ENCODE measurements around the gene ZEB1.
"Not testable (repeated sequence)": the region's sequence is repeated elsewhere in the genome, so short reads cannot be mapped to it uniquely, and the experiment has no call there.

The ZEB1 gene

GRCh38 chr10:31404640-31405039, 85.6 kb downstream of the ZEB1 start:
- no peaks in the 10 kb centered on the region for H3K27me3 Mint-ChIP-seq (ENCODE audit: low read depth)
- H3K4me3 Mint-ChIP-seq: no peak overlapping the region
- peaks cover 9% of the 10 kb centered on the region for H3K9me3 Mint-ChIP-seq
- peaks cover 20% of the 10 kb centered on the region for H3K36me3 Mint-ChIP-seq (ENCODE audit: low read depth)
- H3K4me1 Mint-ChIP-seq (ENCODE audit: low read depth): peaks cover 13% of the 10 kb centered on the region
- no peak overlapping the region for H3K27ac Mint-ChIP-seq

- not testable (repeated sequence) for H3K27ac Mint-ChIP-seq; H3K4me3 Mint-ChIP-seq; H3K27me3 Mint-ChIP-seq (ENCODE audit: low read depth)
- Mint-ChIP-seq H3K9me3 (peaks cover 19% of the 10 kb centered on the region), H3K4me1 (ENCODE audit: low read depth) (peaks cover 14% of the 10 kb centered on the region), H3K36me3 (ENCODE audit: low read depth) (peaks cover 24% of the 10 kb centered on the region)
These were observed 86.8 kb downstream of the ZEB1 start for GRCh38 chr10:31405829-31406228.

GRCh38 chr10:31412397-31412796, 93.4 kb downstream of the ZEB1 start:
- H3K27ac Mint-ChIP-seq; H3K4me1 Mint-ChIP-seq (ENCODE audit: low read depth); H3K27me3 Mint-ChIP-seq (ENCODE audit: low read depth); H3K4me3 Mint-ChIP-seq: not testable (repeated sequence)
- Mint-ChIP-seq H3K9me3 (peaks cover 16% of the 10 kb centered on the region), H3K36me3 (ENCODE audit: low read depth) (peaks cover 22% of the 10 kb centered on the region)

GRCh38 chr10:31413325-31413724, 94.3 kb downstream of the ZEB1 start:
- H3K36me3 Mint-ChIP-seq (ENCODE audit: low read depth): peaks cover 24% of the 10 kb centered on the region
- no peaks in the 10 kb centered on the region for H3K27me3 Mint-ChIP-seq (ENCODE audit: low read depth)
- H3K9me3 Mint-ChIP-seq: peaks cover 16% of the 10 kb centered on the region
- H3K4me3 Mint-ChIP-seq: no peak overlapping the region
- H3K27ac Mint-ChIP-seq: no peak overlapping the region
- H3K4me1 Mint-ChIP-seq (ENCODE audit: low read depth): peaks cover 11% of the 10 kb centered on the region

DNA sequence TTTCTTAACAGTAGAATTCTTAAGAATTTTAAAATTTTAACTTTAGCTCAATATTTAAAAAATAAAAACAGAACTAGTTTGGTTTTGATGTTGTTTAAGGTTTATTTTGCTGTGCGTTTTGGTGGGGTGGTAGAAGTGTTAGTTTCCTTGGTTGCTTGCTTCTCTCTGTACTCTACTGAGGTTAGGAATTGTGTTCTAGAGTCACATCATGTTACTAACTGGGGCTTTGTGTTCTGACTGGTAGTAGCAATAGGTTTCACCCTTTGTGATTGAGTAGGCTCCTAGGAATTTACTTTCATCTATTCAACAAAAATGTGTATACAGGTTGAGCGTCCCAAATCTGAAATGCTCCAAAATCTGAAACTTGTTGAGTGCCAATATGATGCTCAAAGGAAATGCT, 99.5 kb downstream of the ZEB1 start:
- peaks cover 11% of the 10 kb centered on the region for H3K36me3 Mint-ChIP-seq (ENCODE audit: low read depth)
- peaks cover 10% of the 10 kb centered on the region for H3K4me1 Mint-ChIP-seq (ENCODE audit: low read depth)
- H3K27ac Mint-ChIP-seq: no peak overlapping the region
- no peak overlapping the region for H3K4me3 Mint-ChIP-seq
- H3K9me3 Mint-ChIP-seq: no peaks in the 10 kb centered on the region
- H3K27me3 Mint-ChIP-seq (ENCODE audit: low read depth): no peaks in the 10 kb centered on the region

GRCh38 chr10:31419394-31420063, 100.5 kb downstream of the ZEB1 start:
- Mint-ChIP-seq H3K4me3 (no peak overlapping the region), H3K27ac (no peak overlapping the region), H3K4me1 (ENCODE audit: low read depth) (peaks cover 10% of the 10 kb centered on the region), H3K36me3 (ENCODE audit: low read depth) (peaks cover 12% of the 10 kb centered on the region), H3K9me3 (no peaks in the 10 kb centered on the region), H3K27me3 (ENCODE audit: low read depth) (no peaks in the 10 kb centered on the region)

DNA sequence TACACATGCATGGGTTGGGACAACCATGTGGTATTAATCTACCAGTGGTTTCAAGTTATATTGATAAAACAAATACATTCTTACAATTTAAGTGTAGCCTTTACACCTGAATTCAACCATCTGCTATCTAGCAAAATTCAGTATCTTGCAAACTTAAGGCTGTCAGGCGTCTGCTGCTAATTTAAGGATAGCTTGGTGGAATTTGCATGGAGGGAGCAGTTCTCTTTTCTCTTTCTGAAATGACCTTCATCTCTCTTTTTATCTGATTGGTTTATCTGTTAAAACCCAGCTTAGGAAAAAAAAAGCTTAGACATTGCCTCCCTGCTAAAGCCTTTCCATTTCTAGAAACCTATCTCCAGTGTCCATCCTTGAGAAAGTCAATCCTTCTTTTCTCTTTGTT, 102.3 kb downstream of the ZEB1 start:
- no peaks in the 10 kb centered on the region for H3K9me3 Mint-ChIP-seq
- peaks cover 10% of the 10 kb centered on the region for H3K4me1 Mint-ChIP-seq (ENCODE audit: low read depth)
- no peak overlapping the region for H3K27ac Mint-ChIP-seq
- H3K36me3 Mint-ChIP-seq (ENCODE audit: low read depth): peaks cover 11% of the 10 kb centered on the region
- no peaks in the 10 kb centered on the region for H3K27me3 Mint-ChIP-seq (ENCODE audit: low read depth)
- H3K4me3 Mint-ChIP-seq: no peak overlapping the region

GRCh38 chr10:31422634-31423033, 103.6 kb downstream of the ZEB1 start:
- H3K4me1 Mint-ChIP-seq (ENCODE audit: low read depth): peaks cover 7% of the 10 kb centered on the region

DNA sequence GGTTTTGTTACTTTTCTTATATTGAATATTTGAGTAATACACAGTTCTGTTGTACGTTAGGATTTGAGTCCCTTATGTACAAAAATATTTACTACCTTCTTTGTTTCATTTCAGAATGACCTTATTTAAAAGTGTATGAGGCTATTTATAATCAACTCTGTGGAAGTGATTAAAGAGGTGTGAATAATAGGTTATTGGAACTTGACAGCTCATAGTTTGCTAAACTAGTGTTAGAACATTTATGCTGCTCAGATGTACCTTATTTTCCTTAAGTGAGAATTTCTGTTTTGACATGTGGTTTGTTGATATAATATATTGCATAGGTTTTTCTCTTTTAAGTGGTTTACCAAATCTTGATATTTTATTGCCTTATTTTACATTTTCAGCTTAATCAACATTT, 105.5 kb downstream of the ZEB1 start:
- Mint-ChIP-seq H3K36me3 (ENCODE audit: low read depth) (peaks cover 14% of the 10 kb centered on the region), H3K9me3 (peaks cover 6% of the 10 kb centered on the region), H3K4me3 (no peak overlapping the region), H3K27me3 (ENCODE audit: low read depth) (no peaks in the 10 kb centered on the region), H3K4me1 (ENCODE audit: low read depth) (peaks cover 16% of the 10 kb centered on the region), H3K27ac (no peak overlapping the region)

More at GRCh38 chr10:31422634-31423033, 103.6 kb downstream of the ZEB1 start:
- Mint-ChIP-seq H3K4me3 (no peak overlapping the region), H3K36me3 (ENCODE audit: low read depth) (peaks cover 11% of the 10 kb centered on the region), H3K27ac (no peak overlapping the region), H3K27me3 (ENCODE audit: low read depth) (no peaks in the 10 kb centered on the region), H3K9me3 (no peaks in the 10 kb centered on the region)

- Mint-ChIP-seq H3K27ac (no peak overlapping the region), H3K9me3 (peaks cover 6% of the 10 kb centered on the region), H3K4me1 (ENCODE audit: low read depth) (peaks cover 16% of the 10 kb centered on the region), H3K4me3 (no peak overlapping the region), H3K27me3 (ENCODE audit: low read depth) (no peaks in the 10 kb centered on the region), H3K36me3 (ENCODE audit: low read depth) (peaks cover 14% of the 10 kb centered on the region)
These were observed 107.4 kb downstream of the ZEB1 start for GRCh38 chr10:31426401-31426800.

- not testable (repeated sequence) for H3K4me3 Mint-ChIP-seq; H3K9me3 Mint-ChIP-seq; H3K27me3 Mint-ChIP-seq (ENCODE audit: low read depth); H3K27ac Mint-ChIP-seq
- H3K4me1 Mint-ChIP-seq (ENCODE audit: low read depth): peaks cover 12% of the 10 kb centered on the region
- peaks cover 11% of the 10 kb centered on the region for H3K36me3 Mint-ChIP-seq (ENCODE audit: low read depth)
These were observed 108.3 kb downstream of the ZEB1 start for GRCh38 chr10:31427334-31427733.

DNA sequence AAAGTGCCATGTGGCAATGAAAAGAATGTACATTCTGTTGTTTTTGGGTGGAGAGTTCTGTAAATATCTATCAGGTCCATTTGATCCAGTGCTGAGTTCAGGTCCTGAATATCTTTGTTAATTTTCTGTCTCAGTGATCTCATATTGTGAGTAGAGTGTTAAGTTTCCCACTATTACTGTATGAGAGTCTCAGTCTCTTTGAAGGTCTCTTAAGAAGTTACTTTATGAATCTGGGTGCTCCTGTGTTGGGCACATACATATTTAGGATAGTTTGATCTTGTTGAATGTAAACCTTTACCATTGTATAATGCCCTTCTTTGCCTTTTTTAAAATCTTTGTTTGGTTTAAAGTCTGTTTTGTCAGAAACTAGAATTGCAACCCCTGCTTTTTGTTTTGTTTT, 109.5 kb downstream of the ZEB1 start:
- H3K9me3 Mint-ChIP-seq; H3K4me3 Mint-ChIP-seq; H3K27ac Mint-ChIP-seq; H3K27me3 Mint-ChIP-seq (ENCODE audit: low read depth): not testable (repeated sequence)
- H3K4me1 Mint-ChIP-seq (ENCODE audit: low read depth): peaks cover 12% of the 10 kb centered on the region
- peaks cover 11% of the 10 kb centered on the region for H3K36me3 Mint-ChIP-seq (ENCODE audit: low read depth)

DNA sequence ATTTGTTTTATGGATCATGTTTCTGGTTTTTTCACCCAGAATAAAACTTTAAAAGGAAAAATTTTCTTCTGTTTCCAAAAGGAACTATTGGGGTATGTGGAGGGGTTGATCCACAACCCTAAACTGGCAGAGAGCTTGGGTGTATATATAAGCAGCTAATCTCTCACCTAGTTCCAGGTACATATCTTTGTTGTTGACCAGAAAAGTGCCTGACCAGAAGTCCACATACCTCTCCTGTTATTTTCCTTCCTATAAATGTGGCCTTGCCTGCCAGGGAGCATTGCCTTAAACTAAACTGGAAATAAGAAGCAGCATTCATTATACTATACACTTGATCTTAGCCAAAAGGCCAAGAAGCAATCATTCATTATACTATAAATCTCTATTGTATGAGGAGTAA, 112.0 kb downstream of the ZEB1 start:
- H3K36me3 Mint-ChIP-seq (ENCODE audit: low read depth): peaks cover 15% of the 10 kb centered on the region
- H3K4me1 Mint-ChIP-seq (ENCODE audit: low read depth): peaks cover 12% of the 10 kb centered on the region
- H3K9me3 Mint-ChIP-seq: peaks cover 18% of the 10 kb centered on the region
- H3K27ac Mint-ChIP-seq: no peak overlapping the region
- H3K27me3 Mint-ChIP-seq (ENCODE audit: low read depth): no peaks in the 10 kb centered on the region
- no peak overlapping the region for H3K4me3 Mint-ChIP-seq

GRCh38 chr10:31437959-31438358, 118.9 kb downstream of the ZEB1 start:
- H3K9me3 Mint-ChIP-seq: peaks cover 34% of the 10 kb centered on the region
- H3K36me3 Mint-ChIP-seq (ENCODE audit: low read depth): peaks cover 26% of the 10 kb centered on the region
- H3K27ac Mint-ChIP-seq: no peak overlapping the region
- H3K27me3 Mint-ChIP-seq (ENCODE audit: low read depth): no peaks in the 10 kb centered on the region
- H3K4me1 Mint-ChIP-seq (ENCODE audit: low read depth): no peaks in the 10 kb centered on the region
- H3K4me3 Mint-ChIP-seq: no peak overlapping the region

DNA sequence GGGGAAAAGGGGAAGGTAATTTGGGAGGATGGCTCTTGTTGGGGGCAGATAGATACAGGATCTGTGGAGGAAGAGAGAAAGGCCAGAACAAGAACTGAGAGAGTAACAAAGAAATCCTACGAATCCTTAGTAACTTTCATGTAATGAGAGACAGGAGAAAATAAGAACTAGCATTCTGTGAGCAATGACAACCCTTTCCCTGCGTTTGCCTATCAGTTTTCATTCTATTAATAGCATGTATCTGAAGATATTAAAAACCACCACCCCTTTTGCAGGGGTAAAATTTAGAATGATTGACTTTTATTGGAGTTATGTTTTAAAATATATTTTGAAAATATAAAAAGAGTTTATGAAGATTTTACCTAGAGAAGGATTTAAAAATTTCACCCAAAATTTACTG, 132.8 kb downstream of the ZEB1 start:
- peaks cover 31% of the 10 kb centered on the region for H3K9me3 Mint-ChIP-seq
- H3K27ac Mint-ChIP-seq: no peak overlapping the region
- no peaks in the 10 kb centered on the region for H3K27me3 Mint-ChIP-seq (ENCODE audit: low read depth)
- H3K36me3 Mint-ChIP-seq (ENCODE audit: low read depth): peaks cover 31% of the 10 kb centered on the region
- no peak overlapping the region for H3K4me3 Mint-ChIP-seq
- H3K4me1 Mint-ChIP-seq (ENCODE audit: low read depth): peaks cover 7% of the 10 kb centered on the region

- no peak overlapping the region for H3K4me3 Mint-ChIP-seq
- H3K36me3 Mint-ChIP-seq (ENCODE audit: low read depth): peaks cover 27% of the 10 kb centered on the region
- no peaks in the 10 kb centered on the region for H3K27me3 Mint-ChIP-seq (ENCODE audit: low read depth)
- H3K27ac Mint-ChIP-seq: no peak overlapping the region
- peaks cover 6% of the 10 kb centered on the region for H3K4me1 Mint-ChIP-seq (ENCODE audit: low read depth)
- peaks cover 23% of the 10 kb centered on the region for H3K9me3 Mint-ChIP-seq
These were observed 137.5 kb downstream of the ZEB1 start for GRCh38 chr10:31456468-31456867.
